Stimulated activated CD8-positive, alpha-beta memory T cell treated with anti-CD3 and anti-CD28 coated beads, Interleukin-12 subunit alpha, Interleukin-12 subunit beta, amount 100 ng/mL, for 24 hours (primary cell): ENCODE results near the gene MYEOV.

Experiments used
- DNase-seq: peaks from one replicate; pipeline ENCODE4 v3.0.0-alpha.2; 2020; ENCODE audit errors: extremely low read depth

MYEOV gene

DNA sequence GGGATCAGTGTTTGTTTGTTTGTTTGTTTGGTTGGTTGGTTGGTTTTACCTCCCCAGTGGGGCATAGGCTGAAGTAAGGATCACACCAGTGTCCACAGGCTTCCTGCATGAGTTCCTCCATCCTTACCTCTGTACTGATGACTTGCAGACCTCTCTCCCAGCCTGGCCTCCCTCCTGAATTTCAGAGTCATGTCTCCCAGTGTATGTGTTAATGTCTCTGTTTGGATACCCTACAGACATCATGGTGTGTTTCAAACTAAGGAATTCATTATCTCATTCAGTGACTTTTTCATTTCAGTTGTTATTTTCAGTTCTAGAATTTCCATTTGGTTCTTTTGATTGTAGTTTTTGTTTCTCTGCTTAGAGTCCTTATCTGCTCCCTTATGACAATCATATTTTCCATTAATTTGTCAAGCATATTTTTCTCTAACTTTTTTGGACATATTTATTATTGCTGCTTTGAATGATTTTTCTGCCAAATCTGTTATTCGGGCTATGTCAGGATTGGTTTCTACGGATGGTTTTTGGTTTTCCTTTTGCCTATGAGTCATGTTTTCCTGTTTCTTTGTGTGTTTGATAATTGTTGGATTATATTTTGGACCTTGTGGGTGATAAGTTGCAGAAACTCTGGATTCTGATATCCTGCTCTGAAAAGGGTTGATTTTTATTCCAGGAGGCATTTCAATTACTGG, 23.6 kb downstream of the MYEOV start:
- DNase-seq: no peak

DNA sequence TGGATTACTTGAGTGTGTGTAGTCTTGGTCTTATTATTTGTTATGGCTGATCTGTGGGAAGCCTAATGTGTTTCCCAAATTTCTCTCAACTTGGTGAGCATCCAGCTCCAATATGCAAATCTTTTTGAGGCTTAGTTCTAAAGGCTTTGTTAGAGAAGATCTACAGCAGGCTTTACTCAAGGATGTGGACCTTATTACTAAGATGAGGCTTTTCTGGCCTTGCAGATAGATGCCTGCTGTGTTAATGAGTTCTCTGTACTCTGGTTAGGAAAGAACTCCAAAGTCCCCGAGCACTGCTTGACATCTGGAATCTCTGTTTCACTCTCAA, 24.1 kb downstream of the MYEOV start:
- no peak for DNase-seq

DNA sequence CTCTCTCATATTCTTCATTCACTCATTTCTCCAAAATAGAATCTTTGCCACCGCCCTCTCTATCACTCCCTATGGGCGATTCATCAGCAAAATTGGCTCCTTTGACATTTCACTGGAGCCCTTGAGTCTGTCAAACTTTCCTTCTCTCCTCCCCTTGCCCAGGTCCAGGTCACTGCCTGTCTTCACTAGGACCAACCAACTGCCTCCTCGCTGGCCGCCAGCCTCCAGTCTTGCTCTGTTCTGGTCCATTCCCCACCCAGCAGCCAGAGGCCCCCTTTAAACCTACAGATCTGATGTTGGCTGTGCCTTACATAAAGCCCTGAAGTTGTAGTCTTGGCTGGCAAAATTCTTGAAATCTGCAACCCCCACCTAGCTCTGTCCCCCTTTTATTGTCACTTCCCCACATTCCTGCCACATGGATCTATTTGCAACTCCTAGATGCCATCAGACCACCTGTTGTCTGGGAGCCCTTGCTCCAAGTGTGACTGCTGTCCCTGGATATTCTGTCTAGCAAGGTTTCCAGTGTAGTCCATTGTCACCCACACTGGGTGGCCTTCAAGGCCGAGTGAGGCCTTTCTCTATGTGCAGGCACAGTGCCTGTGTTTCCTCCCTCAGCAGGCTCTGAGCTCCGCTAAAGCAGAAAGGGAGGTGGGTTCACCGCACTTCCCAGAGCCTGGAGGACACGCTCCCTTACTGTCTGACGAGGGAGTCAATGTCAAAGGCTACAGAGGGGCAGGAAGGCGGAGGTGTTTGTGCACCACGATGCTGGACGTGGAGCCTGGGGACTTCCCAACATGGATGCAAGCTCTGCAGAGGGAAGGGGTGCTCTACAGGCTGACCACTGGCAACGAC, 25.5 kb downstream of the MYEOV start:
- DNase-seq: no peak

DNA sequence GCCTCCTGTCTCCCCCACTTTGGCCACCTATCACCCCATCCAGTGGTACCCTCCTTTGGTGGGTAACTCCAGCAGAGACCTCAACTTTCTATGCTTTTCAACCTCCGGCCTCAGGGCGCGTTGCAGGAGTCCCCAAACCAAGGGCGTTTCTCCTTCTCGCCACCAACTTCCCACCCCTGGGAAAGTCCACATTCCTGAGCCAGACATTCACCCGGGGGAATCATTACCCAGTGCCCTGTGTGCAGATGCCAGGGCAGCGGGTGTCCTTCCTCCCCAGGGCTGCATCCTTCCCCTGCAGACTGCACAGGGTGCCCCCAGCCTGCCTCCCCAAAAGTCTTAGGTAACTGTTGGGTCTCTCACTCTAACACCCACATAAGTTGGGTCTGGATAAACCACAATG, 26.4 kb downstream of the MYEOV start:
- DNase-seq: no peak

DNA sequence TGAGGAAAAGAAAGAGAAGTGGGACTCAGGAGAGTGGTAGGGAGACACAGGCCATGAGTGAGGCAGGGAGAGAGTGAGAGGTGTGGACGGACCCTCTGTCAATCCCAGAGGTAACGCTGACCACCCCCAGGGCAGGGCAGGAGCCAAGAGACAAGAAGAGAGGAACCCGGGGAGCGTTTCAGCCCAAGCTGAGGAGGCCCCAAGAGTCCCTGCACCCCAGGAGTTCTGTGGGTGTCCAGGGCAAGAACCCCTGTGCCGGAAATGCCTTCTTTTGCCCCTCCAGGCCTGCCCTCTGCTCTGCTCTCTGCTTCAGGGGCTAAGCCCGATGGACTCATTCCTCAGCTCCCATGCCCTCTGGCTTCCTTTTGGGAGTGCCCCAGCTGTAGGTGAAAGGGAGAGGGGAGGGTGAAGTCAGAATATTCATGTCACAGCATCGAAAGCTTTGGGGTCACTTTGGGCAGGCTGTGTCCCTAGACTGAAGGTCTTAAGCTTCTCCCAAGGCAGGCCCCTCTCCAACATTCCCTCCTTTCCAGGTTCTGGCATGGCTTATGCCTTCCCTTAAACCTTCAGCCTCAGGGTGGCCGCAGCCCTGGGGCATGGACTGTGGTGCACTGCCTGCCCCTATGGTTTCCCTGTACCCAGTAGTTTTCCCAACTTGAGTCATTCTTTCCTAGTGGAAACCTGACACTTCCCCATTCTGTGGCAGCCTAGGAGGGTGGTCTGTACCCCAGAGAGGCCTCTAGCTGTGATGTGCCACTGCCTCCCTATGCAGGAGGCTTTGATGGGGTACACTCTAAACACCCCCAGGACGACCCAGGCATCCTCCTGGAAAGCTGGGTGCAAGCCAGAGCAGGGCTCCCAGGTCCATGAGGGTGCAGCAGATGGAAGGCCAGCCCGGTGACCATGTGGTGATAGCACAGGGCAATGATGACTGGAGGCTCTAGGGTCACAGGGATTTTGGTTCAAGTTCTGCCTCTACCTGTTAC, 27.1 kb downstream of the MYEOV start:
- DNase-seq: no peak

GRCh38 chr11:69321877-69322361, 28.0 kb downstream of the MYEOV start:
- DNase-seq: no peak

DNA sequence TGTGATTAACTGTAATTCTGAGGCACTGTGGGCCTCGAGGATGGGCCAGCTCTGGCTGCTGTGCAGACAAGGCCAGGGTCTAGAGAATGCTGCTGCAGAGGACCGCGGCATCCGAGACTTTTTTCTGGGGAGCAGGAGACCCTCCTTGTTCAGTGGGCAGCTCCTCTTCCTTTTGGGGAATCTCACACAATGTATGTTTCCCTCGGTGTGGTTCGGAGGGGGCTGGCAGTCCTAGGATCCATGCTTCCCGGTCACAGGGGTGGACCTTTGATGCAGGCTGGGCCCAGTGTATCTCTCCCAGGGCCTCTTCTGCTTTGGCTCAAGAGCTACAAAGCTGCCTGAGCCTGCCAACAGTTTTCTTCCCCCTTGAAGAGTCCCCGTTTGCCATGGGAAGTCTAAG, 31.5 kb downstream of the MYEOV start:
- DNase-seq: no peak

DNA sequence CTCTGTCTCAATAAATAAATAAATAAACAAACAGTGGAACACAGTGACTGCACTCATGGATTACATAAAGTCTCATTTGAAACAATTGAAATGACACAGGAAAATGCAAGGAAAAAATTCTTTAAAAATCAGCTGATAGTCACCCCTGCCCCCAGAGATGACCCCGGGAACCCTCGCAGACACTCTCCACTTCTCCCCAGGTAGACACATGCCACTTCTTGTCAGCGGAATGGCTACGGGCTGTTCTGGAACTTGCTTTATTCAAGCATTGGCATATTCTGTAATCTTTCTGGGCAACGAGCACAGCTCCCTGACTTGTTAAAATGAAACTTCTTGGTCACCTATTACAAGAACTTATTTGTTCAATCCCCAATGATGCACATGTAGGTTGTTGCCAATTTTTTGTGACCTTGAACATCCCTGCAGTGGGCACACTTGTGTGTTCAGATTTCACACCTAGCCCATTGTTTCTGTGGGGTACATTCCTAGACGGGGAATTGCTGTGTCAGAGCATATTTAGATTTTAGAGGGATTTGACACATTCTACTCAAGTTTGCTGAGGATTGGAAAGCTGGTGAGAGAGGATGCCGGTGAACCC, 32.8 kb downstream of the MYEOV start:
- no peak for DNase-seq

DNA sequence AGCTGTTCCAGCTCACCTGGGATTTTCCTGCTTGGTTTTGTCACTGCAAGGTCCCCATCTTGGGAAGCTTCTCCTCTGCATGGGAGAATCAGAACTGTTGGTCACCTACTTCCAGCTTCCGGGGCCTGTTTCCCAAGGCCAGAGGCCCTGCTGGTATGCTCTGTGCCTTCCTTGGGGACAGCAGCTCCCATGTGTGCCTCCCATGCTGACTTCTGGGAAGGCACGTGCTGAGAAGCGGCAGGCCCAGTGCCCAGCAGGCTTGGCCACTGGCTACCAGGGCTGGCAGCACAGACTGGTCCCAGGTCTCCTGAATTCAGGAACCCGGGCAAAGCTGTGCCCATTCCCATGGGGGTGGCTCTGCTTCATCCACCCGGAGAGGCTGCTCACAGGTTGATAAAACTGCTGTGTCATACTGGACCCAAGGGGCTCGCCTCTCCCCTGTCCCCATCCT, 33.8 kb downstream of the MYEOV start:
- no peak for DNase-seq

DNA sequence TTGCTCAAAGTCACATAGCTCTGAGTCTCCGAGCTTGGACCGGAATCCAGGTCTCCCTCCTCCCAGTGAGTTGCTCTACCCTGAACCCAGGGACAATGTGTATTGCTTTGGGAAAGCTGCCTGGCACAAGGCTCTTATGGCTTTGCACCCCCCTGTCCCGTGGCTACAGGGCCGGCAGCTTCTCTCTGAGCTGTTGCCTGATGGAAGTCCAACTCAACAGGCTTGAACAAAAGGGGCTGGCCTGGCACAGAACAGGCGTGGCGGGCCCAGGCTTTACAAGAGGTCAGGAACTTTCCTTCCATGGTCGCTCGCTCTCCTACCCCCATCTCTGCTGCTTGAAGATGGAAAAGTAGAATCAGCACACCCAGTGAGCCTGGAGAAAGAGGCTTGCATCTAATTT, 34.3 kb downstream of the MYEOV start:
- DNase-seq: no peak

GRCh38 chr11:69329581-69329980, 35.6 kb downstream of the MYEOV start:
- DNase-seq: no peak

DNA sequence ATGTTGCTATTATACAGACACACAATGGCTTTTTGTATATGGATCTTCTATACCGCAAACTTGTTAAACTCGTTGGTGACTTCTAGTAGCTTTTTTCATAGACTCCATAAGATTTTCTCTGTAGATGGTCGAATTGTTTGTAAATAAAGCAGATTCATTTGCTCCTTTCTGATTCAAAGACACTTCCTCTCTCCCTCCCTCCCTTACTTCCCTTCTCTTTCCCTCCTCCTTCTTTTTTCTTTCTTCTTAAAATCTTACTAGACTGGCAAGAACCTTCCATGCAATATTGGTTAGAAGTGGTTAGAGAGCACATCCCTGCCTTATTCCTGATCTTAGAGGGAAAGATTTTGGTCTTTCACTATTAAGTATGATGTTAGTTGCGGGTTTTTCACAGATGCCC, 36.4 kb downstream of the MYEOV start:
- no peak for DNase-seq

GRCh38 chr11:69333149-69333710, 39.3 kb downstream of the MYEOV start:
- no peak for DNase-seq

- no peak for DNase-seq
Observed at GRCh38 chr11:69333879-69334278, 39.9 kb downstream of the MYEOV start.

GRCh38 chr11:69335007-69335780, 41.2 kb downstream of the MYEOV start:
- no peak for DNase-seq

DNA sequence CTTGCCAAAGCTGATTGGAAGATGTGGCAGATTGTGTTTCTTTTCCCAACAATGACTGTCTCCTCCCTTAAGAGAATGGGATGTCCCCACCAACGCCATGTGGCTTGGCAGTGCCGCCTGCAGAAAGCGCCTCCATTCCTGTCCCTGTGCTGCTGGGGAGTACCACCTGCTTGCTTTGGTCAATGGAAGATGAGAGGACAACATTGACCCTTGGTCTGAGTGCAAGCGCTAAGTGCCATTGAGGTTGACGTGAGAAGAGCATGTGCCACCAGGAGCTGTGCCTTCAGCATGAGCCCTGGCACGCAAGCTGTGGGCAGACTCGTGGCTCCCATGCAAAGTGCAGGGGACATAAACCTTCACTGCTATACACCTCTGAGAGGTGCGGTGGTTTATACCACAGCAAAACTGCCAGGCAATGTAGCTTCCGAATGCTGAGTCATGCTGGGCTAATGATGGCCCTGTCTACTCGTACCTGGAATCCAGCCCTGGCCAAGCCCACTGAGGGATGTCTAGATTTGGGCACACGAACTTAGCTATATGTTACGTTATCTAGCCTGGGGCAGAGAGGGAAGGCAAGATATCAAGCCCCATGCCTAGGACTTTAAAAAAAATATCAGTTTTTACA, 41.9 kb downstream of the MYEOV start:
- DNase-seq: no peak

DNA sequence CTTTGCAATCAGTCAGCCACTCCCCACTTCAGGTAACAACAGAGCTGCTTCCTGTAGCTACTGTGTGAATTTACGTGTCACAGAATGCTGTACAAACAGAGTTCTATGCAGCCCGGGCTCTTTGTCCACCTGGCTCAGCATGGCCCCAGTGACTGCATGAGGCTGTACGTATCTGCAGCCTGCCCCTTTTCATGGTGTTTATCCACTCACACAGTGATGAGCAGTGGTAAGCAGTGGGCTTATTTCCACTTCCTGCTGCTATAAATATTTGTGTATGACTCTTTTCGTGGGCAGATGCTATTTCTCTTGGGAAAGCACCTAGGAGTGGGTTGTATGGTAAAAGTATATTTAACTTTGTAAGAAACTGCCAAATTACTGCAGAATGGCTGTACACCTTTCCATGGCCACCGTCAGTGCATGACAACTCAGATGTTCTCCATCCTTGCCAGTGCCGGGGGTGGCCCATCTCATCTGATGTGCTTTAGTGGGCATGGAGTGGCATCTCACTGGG, 43.3 kb downstream of the MYEOV start:
- DNase-seq: no peak

GRCh38 chr11:69339041-69339733, 45.2 kb downstream of the MYEOV start:
- DNase-seq: no peak

DNA sequence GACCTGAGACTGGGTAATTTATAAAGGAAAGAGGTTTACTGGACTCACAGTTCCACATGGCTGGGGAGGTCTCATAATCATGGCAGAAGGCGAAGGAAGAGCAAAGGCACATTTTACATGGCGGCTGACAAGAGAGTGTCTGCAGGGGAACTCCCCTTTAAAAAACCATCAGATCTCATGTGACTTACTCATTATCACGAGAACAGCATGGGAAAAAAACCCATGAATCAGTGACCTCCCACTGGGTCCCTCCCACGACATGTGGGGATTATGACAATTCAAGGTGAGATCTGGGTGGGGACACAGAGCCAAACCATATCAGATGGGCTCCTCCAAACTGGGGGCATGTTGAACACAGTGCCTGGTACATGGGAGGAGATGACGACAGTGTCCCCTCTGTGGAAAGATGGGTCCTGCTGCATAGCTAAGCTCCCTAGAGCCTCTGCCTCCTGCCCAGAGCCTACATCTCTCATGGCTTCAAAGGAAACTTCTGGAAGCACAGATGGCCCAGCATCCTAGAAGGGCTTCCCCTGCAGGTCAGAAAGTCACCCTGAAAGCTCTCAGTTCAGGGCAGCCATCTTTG, 46.1 kb downstream of the MYEOV start:
- no peak for DNase-seq
